HG03575 (cell line): ENCODE results near the gene ACE2.
"Not testable (repeated sequence)": the region's sequence is repeated elsewhere in the genome, so short reads cannot be mapped to it uniquely, and the experiment has no call there.

Source experiments
- ATAC-seq: cut with Tn5 transposase; IDR thresholded peaks from one replicate; pipeline ENCODE4 v1.9.1; 2021; ENCODE audit not compliant: unreplicated experiment, insufficient number of reproducible peaks, low FRiP score; ENCODE audit errors: extremely low read depth

The ACE2 gene

DNA sequence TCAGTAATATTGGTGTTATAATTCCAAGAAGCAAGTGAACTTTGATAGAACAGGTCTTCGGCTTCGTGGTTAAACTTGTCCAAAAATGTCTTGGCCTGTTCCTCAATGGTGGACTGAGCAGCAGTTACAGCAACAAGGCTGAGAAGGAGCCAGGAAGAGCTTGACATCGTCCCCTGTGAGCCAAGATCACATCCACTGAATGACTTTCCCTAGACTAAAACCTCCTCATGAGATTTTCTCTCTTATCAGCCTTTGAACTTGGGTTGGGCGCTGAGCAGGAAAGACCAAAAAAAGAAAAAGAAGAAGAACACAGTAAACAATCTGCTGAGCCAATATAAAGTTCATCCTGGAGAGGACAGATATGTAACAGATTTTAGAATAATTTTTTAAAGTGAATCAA is at the start of gene ACE2:
TSS of gene ACE2 (minus strand) at position 216 of the 400 bp plus-strand sequence. CDS start at position 167, 49 bp downstream.
- ATAC-seq, result no peak

- ATAC-seq, result not testable (repeated sequence)
Observed at GRCh38 chrX:15647510-15647909, 46.8 kb upstream of the ACE2 start.

DNA sequence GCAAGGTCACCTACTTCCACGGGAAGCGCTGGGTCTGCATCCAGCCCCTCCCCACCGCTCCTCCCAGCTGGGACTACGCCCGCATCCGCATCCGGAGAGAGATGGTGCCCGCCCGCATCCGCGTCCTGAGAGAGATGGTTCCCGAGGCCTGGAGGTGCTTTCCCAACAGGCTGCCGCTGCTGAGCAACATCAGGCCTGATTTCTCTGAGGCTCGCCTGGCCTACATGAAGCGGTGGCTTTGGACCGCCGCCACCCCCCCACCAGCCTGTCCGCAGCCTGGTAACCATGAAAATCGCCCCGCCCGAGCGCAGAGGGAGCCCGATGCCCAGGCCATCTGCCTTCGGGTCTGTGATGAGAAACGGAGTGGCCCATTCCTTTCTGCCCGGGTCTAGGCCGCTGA is 45.8 kb upstream of the ACE2 start:
- no peak for ATAC-seq

- ATAC-seq, result no peak
Observed at GRCh38 chrX:15646031-15646430, 45.3 kb upstream of the ACE2 start.

- no peak for ATAC-seq
Observed at GRCh38 chrX:15645266-15645665, 44.5 kb upstream of the ACE2 start.

DNA sequence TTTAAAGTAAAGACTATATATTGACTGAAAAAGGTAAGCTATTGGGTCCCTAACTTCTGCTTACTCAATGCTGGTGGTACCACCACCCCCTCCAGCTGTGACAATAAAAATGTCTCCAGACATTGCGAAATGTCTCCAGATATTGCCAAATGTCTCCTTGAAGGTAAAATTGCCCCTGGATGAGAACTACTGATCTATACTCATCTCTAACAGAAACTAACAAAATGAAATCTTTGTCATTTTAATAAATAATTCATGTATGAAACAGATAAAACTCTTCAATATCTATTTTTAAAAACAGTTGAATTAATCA is 43.8 kb upstream of the ACE2 start:
- ATAC-seq, result no peak

DNA sequence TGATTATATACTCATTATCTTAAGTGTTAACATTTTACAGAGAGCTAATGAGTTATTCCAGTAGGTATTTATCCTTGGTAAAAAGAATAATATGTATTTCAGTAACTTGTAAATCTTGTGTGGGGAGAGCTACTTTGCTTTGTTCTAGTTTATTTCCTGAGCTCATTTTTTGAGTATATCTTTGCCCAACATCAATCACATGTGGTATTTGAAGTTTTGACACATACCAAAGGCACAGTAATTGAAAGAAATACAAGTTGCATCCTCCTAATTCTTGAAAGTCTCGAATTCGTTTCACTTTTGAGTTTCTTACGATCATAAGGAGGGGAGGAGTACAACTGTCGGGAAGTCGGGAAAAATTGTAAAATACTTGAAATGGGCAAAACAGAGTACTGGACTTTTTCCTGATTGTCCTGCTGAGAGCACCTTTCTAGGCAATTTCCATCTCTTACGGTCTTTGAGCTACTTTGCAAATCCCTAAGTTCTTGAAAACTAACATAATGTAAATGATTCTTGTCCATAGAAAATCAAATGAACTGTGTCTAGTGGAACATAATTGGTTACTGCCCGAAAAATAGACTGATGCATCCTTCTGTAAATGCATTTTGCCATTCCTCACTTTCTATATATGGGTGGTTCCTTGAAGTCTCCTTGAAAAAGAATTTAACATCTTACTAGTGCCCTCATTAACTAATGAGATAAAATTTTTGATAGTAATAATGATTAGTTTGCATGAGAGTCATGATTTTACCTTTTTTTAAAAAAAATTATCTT is 43.2 kb upstream of the ACE2 start:
- no peak for ATAC-seq

DNA sequence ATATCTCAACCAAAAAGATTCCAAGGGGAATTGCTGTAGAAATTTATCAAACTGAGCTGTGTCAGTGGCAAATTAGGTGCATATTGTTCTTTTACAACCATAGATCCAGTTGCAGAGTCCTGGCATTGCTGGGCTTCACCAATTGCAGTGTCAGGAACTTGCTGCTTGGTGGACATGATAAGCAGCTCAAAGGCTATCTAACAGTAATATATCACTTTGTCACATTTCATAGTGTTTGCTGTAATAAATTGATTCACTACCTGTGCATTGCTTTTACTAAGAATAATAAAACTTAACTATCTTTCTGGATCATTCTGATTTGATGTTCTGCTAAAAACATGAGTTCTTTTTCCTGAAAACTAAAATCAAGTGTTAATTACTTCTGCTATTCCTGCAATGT is 30.9 kb upstream of the ACE2 start:
- no peak for ATAC-seq

DNA sequence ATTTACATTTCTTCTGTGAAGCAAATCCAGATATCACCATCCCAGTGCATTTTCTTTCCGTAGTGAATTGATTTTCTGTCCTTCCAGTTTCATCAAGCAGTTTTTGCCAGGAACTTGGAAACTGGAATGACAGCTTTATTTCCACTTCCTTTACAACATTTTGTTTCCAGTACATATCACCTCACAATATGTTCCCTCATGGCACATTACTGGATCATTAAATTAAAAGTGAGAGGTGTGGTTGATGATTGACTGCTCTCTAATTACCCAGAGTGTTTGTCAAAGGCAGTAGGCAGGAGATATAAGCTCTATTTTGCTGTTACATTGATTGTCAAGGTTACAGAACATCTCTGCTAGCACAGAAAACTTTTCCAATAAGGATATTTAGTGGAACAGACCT is 22.3 kb upstream of the ACE2 start:
- no peak for ATAC-seq

DNA sequence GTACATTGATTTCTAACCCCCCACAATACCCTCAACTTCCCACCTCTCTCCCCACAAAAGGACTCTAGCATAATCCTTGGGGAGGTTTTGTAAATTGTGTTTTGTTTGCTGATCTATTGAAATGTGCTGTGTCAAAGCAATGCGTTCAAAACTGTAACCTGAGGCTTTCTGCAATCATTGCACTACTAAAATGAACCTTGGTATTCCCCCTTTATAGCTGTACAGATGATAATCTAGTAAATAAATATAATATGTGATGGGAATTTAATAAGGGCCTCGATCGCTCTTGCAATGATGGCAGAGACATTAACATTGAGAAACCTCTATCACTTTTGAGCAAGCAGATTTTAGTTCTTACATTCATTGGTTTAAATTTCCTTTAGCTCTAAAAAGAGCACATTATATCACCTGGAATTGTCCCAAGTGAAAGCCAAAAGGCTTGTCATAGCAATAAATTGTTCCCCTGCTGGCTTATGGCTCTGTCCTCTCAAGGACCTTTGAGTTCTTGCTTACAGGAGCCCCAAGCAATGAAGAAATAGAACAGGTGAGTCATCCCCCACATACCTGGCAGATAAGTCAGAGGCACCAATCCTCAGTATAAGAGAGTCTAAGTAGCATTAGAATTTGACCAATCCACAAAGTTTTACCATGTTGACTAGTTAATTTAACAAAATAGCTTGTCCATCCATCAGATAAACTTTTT is 18.4 kb upstream of the ACE2 start:
- ATAC-seq, result no peak

GRCh38 chrX:15617111-15617510 is 16.4 kb upstream of the ACE2 start:
- ATAC-seq, result no peak

DNA sequence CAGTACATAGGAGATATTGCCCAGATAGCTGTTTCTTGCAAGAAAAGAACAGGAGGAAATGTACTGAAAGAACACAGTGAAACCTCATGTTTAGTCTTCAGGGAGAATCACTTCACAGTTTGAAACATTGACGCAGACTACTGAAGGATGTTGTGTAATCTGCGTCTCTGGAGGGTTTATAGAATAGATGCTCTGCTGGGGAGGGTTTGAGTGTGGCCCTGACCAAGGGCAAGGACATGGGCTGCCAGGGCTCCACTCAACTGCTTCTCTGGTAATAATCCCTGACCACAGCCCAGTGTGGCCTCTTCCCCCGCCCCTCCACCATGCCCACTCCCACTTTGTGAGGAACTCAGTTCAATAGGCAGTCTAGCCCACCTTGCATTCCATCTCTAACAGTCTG is 15.8 kb upstream of the ACE2 start:
- no peak for ATAC-seq

- ATAC-seq, result no peak
Observed at GRCh38 chrX:15607067-15607466, 6.3 kb upstream of the ACE2 start.

DNA sequence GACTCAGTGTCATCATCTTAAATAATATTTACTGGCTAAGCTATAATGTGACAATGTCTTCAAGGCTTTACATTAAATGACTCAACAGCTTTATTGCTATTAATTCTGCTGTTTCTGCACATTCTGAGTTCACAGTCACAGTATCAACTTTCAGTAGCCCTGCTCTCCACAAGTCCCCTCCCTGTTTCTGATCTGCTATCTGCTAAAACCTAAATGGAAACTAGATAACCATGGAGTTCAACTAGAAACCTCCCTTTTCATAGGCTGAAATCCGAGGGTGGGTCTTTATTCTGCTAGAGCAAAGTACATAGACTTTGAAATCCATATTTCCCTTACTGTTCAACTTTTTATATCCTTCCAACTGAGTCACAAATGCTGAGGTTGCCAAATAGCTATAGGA is 5.4 kb upstream of the ACE2 start:
- ATAC-seq, result no peak

GRCh38 chrX:15605226-15605625 is 4.5 kb upstream of the ACE2 start:
- no peak for ATAC-seq

DNA sequence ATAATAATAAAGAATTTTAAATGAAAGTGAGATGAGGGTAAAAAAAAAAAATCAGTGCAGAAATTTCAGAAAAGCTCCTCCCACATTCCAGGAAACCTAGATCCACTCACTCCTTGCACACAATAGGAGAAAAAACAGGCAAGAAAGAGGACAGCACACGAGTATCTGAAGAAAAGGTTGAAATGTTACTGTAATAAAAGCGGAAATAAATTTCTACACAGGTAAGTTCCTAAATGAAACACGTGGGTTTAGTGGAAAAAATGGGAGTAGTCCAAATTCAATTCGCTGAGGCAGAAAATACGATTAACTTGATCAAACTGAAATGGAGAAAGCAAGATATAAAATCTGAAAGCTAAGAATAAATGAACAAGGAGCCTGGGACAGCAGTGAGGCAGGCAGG is 2.0 kb upstream of the ACE2 start:
- no peak for ATAC-seq

DNA sequence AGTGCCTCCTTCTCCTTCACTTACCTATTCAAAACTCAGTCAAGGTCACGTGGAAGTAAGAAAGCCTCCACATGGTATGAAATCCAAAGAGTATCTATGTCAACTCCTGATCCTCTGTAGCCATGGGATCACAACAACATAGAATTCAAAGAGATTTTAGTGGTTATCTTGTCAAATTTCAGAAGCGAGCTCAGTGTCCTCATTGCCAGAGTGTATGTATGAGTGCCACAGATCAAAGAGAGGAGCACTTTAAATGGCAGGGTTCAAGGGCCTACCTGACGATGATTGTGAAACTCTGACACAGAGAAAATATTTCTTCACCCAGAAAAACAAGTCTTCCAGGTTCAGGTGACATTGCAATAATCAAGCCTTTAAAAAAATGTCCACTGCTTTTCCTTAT is 1.2 kb upstream of the ACE2 start:
- no peak for ATAC-seq

GRCh38 chrX:15600049-15600448 is 711 bp downstream of the ACE2 start:
- no peak for ATAC-seq

- no peak for ATAC-seq
Observed at GRCh38 chrX:15599461-15599860, 1.3 kb downstream of the ACE2 start.

- ATAC-seq, result no peak
Observed at GRCh38 chrX:15598026-15598425, 2.7 kb downstream of the ACE2 start.

GRCh38 chrX:15594371-15594770 is 6.4 kb downstream of the ACE2 start:
- no peak for ATAC-seq
